ENCODE data around the gene FRMPD4.
"Not testable (repeated sequence)": the region's sequence is repeated elsewhere in the genome, so short reads cannot be mapped to it uniquely, and the experiment has no call there.

FRMPD4 gene

GRCh38 chrX:12138361-12139313 lies at the start of gene FRMPD4:
Gene FRMPD4, plus strand, starts transcription at chrX:12138473. Its CDS starts 499 bp downstream, at chrX:12138972.
- DNase-seq (ENCODE audit: low read depth) = no peak

GRCh38 chrX:12089740-12090139 lies 48.5 kb upstream of the FRMPD4 start:
- DNase-seq (ENCODE audit: low read depth) = no peak

GRCh38 chrX:12113321-12113720 lies 25.0 kb upstream of the FRMPD4 start:
- DNase-seq (ENCODE audit: low read depth) = no peak

GRCh38 chrX:12115377-12115776 lies 22.9 kb upstream of the FRMPD4 start:
- no peak for DNase-seq (ENCODE audit: low read depth)

- no peak for DNase-seq (ENCODE audit: low read depth)
These were observed 20.1 kb upstream of the FRMPD4 start for GRCh38 chrX:12118134-12118533.

GRCh38 chrX:12128017-12128416 lies 10.3 kb upstream of the FRMPD4 start:
- DNase-seq (ENCODE audit: low read depth) = no peak

GRCh38 chrX:12137951-12138360 lies 317 bp upstream of the FRMPD4 start:
- DNase-seq (ENCODE audit: low read depth) = no peak

- no peak for DNase-seq (ENCODE audit: low read depth)
These were observed 1.8 kb downstream of the FRMPD4 start for GRCh38 chrX:12139934-12140611.

GRCh38 chrX:12141511-12141910 lies 3.2 kb downstream of the FRMPD4 start:
- no peak for DNase-seq (ENCODE audit: low read depth)

GRCh38 chrX:12142661-12143060 lies 4.4 kb downstream of the FRMPD4 start:
- no peak for DNase-seq (ENCODE audit: low read depth)

- no peak for DNase-seq (ENCODE audit: low read depth)
These were observed 7.1 kb downstream of the FRMPD4 start for GRCh38 chrX:12145402-12145801.

GRCh38 chrX:12149670-12150407 lies 11.6 kb downstream of the FRMPD4 start:
- DNase-seq (ENCODE audit: low read depth) = no peak

- DNase-seq (ENCODE audit: low read depth) = no peak
These were observed 15.0 kb downstream of the FRMPD4 start for GRCh38 chrX:12153317-12153716.

GRCh38 chrX:12153741-12154140 lies 15.5 kb downstream of the FRMPD4 start:
- no peak for DNase-seq (ENCODE audit: low read depth)

- no peak for DNase-seq (ENCODE audit: low read depth)
These were observed 21.5 kb downstream of the FRMPD4 start for GRCh38 chrX:12159799-12160198.

- DNase-seq (ENCODE audit: low read depth) = no peak
These were observed 24.1 kb downstream of the FRMPD4 start for GRCh38 chrX:12162420-12162819.

GRCh38 chrX:12164180-12164579 lies 25.9 kb downstream of the FRMPD4 start:
- not testable (repeated sequence) for DNase-seq (ENCODE audit: low read depth)

- DNase-seq (ENCODE audit: low read depth) = no peak
These were observed 32.5 kb downstream of the FRMPD4 start for GRCh38 chrX:12170755-12171154.

GRCh38 chrX:12174358-12174757 lies 36.1 kb downstream of the FRMPD4 start:
- DNase-seq (ENCODE audit: low read depth) = no peak

- DNase-seq (ENCODE audit: low read depth) = no peak
These were observed 58.8 kb downstream of the FRMPD4 start for GRCh38 chrX:12197030-12197429.

- no peak for DNase-seq (ENCODE audit: low read depth)
These were observed 68.1 kb downstream of the FRMPD4 start for GRCh38 chrX:12206413-12206812.

- DNase-seq (ENCODE audit: low read depth) = no peak
These were observed 72.0 kb downstream of the FRMPD4 start for GRCh38 chrX:12210196-12210815.
